HG03095 (cell line): ENCODE measurements around the gene MACROD2.
"Not testable (repeated sequence)": the region's sequence is repeated elsewhere in the genome, so short reads cannot be mapped to it uniquely, and the experiment has no call there.

Experiments used
- ATAC-seq: cut with Tn5 transposase; IDR thresholded peaks from one replicate; pipeline ENCODE4 v1.9.1; 2021; ENCODE audit warnings: moderate library complexity; ENCODE audit not compliant: unreplicated experiment

MACROD2 gene

DNA sequence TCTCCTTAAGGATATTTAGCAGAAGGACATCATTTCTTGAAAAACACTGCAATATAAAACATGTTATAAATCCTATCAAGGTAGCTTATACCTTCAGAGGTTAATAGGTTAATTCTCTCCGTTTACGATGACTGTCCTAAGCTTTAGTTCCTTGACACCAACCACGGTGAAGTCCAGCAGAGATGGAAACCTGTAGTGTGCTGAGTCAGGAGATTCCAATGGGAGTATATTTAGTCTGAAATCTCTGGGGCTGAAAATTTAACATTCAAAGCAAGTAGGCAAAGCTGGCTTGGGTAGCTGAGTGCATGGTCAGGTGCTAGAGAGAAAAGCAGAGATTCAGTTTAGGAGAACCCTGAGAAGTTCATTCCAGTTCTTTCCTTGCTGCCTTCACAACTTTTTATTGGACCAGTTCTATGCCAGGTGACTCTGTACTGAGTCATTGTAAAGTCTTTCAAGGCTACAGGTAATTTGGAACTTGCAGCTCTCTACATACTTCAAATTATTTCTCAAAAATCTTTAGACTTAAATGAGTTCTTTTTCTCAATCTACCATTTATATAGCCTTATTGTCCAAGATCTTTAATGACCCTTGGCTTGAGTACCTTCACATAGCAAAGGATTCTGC, 1351.5 kb downstream of the MACROD2 start:
- ATAC-seq: no peak

DNA sequence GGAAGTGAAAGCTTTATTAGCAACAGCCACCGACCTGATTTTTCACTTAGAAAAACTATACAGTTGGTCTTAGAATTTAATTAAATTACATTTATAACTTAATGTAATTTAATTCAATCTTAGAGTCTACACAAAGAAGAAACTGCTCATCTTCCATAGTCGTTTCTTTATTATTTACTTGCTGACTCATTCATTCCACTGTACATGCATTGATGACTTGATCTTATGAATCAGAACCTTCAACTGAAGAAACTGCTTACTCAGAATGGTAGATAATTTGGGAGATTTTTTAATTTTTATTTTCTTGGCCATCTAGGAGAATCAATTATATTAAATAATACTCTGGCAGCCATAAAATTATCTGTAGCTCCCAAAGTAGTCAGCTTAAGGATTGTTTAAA, 1363.7 kb downstream of the MACROD2 start:
- no peak for ATAC-seq

DNA sequence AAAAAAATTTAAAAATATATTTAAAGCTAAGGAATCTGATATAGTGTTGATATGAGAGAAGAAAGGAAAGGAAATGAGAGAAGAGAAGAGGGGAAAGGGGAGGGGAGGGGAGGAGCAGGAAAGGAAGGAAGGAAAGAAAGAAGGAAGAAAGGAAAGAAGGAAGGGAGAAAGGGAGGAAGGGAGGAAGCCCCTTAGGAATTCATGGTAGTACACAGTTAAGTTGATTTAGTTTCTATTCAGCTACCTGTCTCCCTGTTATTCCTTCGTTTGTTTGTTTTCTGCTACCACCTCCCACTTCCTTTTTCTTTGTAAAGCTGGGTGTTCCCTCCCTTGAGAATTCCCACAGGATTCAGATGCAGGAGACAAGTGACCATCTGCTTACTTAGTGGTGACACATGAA, 1367.5 kb downstream of the MACROD2 start:
- ATAC-seq: no peak

DNA sequence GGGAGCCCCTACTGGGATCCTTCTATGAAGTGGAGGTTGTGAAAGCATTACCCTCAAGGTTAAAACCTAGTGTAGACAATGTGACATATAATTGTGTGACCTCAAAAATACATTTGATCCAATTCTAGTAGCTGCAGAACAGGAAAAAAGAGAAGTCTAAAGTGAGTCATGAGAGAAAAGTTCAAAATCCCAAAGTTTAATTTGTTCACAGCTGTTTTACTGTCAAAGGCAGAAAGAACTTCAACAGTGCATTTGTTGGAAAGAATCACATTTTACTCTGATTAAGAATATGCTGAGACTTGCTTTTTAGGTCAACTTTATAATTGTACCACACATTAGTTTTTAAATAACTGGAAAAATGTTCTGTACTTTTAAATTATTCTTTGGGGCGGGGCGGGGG, 1369.5 kb downstream of the MACROD2 start:
- ATAC-seq: no peak

DNA sequence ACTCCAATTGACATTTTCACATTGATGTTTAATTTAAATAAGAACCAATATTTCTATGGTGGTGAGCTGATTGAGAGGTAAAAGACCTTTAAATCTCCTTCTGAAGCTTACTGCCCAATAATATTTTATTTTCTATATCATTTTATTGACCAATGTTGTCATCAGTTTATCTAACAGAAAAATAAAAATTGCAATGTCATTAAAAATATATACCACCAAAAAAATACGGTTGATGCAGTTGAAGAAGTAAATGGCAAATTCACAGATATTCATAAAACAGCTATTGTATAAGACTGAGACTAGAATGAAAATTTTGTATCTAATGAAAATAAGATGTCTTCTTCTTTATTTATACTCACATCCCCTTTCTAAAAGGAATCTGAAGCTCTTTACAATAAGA, 1375.1 kb downstream of the MACROD2 start:
- no peak for ATAC-seq

DNA sequence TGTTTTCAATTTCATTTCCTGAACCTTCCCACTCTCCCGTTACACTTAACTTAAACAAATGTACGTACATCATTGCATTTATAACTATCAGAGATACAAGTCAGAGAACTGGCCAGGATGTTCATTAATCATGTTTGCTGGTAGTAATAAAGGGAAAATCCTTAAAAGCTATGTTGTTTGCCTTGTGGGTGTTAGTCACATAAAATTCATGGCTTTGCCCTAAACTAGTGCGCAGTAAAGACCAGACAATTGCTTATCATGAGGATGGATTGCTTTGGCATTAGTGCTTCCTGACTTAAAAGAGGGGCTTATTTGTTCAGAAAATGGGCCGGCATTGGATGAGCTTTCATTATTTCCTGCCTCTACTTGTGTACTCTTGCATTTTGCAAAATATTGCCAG, 1379.4 kb downstream of the MACROD2 start:
- ATAC-seq: no peak

DNA sequence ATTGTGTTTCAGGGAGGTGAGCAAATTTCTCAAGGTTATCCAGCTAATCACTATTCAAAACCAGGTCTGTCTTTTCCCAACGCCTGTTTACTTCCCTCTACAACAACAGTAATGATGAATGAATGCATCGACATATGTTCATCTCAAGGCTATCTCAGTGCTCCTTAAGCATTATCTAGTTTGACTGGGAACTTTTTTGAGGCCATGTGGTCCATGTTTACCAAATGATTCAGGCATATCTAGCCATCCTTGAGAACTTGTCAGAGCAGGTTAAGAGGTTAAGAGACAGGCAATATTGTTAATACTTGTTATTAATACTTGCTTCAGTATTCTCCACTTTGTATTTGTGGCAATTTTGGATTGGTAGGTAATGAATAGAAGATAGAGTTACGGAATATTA, 1380.5 kb downstream of the MACROD2 start:
- ATAC-seq: no peak

DNA sequence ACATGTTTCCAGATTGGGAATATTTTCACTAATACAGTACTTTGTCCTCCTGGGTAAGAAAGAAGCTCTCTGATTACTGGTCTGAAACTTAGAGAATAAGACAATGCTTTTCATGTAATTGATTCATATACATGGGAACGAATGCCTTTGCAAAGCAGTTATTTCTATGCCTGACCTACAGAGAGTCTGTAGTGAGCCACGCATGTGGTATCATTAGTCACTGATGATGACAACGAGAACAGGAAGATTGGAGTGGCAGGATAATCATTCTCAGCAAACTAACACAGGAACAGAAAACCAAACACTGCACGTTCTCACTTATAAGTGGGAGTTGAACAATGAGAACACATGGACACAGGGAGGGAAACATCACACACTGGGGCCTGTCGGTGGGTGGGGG, 1382.3 kb downstream of the MACROD2 start:
- not testable (repeated sequence) for ATAC-seq

DNA sequence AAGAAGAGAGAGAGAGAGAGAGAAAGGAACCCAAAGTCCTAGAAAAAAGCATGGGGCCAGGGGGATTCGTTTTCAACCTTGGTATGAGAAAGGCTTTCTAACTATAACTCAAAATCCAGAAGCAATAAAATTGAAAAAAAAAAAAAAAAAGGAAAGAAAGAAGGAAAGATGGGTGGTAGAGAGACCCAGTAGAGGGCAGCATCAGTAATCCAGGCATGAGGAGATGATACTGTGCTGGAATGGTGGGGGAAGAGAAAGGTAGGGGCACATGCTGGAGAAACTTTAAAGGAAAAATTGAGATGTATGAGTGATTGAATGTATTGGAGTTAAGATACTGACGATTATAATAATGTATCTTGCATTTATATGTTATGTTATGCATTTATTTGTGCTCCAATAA, 1382.8 kb downstream of the MACROD2 start:
- no peak for ATAC-seq

DNA sequence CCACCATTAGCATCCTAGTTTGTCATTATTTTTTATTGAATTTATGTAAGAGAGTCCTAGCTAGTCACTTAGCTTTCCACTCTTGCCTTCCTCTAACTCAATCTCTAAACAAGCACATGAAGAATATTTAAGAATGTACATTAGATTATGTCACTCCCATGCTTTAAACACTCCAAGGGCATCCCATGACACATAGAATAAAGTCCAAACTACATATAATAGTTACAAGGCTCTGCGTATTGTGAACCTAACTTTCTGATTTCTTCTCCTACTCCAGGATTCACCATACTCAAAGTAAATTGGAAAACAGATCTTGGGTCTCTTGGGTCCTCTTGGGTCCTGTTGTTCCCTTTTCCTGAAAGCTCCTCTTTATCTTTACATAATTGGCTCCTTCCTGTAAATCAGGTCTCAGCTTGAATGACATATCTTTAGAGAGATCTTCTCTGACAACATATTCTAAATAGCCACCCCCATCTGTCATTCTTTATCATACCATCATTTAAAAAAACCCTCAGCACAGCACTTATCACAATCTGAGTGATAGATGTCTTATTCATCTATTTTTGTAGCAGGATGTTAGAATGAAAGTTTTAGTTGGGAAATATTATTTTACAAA, 1384.5 kb downstream of the MACROD2 start:
- ATAC-seq: no peak

DNA sequence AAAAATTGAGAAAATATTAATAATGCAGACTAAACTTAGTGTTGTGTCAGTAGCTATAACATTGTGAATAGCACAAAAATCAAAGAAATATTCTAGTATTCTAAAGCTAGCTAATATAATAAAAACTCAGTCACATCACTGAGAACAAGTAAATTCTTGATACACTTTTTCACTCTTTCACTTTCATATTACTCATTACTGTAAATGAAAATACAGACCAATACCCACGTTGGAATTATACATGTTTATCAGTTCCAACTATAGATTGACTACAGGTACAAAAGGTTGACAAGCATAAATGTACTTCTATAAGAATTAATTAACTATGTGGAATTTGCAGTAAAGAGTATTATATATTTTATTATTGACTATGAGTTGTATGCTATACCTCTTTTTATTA, 1385.5 kb downstream of the MACROD2 start:
- ATAC-seq: no peak

DNA sequence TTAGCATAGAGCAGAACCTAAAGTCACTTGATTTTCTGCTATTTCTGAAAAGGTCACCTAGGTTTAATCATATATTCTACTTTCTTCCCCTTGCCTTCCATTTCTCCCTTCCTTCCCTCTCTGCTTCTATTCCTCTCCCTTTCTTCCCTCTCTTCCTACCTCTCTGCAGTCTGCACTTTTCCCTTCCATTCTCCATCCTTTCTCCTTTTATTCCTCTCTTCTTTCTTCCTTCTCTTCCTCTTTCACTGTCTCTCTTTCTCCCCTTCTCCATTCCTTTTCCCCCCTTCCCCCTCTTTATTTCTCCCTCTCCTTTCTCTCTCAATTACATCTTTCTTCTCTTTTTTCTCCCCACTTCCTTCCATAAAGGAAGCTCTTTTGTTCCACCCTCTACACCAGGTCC, 1391.9 kb downstream of the MACROD2 start:
- ATAC-seq: no peak

DNA sequence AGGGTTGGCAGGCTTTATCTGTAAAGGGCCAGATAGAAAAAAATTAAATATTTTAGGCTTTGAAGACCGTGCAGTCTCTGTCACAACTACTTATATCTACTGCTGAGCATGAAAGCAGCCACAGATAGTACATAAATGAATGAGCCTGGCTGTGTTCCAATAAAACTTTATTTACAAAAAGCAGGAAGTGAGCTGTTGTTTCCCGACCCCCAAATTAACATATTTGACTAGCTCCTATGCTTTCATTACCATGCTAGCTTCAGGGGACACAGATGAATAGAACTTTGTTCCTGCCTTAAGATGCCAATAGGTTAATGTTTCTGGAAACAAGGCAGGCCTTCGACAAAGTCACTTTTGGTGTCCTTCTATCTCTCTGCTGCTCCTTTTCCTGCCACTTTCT, 1400.1 kb downstream of the MACROD2 start:
- no peak for ATAC-seq

DNA sequence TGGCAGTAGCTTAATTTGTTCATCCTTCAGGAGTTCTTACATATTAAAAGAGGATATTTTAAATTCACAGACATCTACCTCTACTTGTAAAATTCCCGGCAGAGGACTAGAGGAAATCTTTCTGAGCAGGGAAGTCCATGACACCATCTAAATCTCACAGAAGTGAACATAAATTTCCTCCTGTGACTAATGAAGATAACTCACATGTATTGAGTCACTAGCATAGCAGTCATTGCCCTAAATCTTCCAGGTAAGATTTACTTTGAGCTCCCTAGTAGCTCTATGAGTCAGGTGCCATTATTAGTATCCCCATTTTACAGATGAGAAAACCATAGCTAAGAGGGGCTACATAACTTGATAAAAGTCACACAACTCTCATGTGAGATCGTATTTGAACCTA, 1400.7 kb downstream of the MACROD2 start:
- ATAC-seq: no peak

DNA sequence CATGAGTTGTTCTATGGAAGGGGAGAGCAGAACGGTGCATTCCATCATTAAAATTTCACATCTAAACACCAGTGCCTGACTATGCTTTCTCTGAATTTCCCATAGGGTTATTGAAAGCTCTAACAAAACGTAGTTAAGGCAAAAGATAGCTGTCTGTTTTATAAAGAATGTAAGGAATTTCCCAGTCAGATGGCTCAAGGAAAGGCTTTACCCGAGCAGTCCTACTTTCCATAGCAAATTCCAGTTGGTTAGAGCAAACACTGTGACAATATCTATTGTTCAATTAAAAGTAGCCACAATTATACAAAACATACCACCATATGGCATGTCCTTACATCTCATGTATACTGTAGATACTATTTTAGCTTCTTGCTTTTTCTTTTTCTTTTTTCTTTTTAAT, 1401.6 kb downstream of the MACROD2 start:
- ATAC-seq: no peak

DNA sequence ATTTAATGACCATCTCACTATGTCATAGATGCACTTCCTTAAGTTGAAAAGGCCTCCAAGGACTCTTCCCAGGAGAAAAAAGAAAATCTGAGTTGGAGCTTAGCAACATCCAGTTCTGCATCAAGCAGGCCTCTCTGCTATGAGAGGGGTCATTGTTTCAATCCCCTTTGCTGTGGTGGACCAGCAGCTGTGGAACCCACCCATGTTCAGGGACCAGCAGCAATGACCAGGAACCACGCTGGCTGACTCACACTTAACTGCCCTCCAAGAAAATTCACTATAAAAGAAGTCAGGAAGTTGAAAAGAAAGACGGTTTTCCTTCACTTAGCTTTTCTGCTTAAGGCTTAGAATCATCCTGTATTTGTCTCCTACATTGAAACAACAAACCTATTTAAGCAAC, 1404.5 kb downstream of the MACROD2 start:
- ATAC-seq: no peak

DNA sequence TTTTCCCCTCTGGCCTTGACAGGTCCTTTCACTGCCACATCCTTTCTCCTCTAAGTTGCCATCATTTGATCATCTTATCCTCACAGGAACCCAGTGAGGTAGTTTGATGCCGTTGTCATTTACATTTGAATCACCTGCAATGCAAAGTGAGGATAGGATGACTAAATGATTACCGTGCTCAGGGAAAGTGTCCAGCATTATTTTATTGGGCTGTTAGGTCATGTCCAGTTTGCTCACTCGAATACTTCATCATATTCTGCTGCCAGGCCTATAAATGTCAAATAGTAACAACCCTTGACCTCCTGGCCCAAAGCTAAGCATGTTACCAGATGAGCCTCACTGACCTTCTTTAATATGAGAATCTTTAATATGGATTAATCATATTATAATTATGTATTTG, 1410.8 kb downstream of the MACROD2 start:
- ATAC-seq: no peak

DNA sequence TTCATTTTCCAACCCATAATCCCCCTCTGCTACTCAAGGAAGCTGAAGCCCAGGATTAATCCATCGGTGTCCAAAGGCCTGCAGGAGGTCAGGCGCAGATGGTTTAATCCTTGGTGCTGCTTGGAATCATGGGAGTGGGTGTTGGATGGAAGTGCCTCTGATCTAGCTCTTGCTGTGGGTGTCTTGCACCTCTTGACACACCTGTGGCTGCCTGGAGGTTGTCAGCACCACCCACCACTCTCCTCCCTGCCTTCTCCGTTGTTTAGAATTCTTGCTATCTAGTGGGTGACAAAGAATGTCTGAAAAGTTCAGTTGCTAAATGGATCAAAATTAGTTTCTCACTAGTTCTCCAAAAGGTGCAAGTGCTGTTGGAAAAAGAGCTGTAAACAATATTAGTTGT, 1416.5 kb downstream of the MACROD2 start:
- no peak for ATAC-seq

DNA sequence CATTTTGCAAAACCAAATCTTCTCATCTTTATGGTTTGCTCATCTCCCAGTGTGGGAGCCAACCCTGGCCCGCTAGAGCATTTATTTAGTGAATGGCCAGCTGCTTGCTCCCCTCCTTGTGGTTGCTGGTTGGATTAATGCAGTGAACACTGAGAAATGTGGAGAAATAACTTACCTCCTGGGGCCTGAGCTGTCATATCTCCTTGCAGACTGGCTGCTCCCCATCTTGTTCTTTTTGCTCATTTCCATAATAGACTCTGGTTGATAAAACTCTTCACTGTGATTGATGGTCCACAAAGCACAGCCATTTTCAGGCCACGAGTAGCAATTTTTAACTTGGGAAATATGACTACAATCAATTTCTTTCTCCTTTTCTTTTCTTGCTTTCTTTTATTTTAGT, 1420.6 kb downstream of the MACROD2 start:
- ATAC-seq: no peak

DNA sequence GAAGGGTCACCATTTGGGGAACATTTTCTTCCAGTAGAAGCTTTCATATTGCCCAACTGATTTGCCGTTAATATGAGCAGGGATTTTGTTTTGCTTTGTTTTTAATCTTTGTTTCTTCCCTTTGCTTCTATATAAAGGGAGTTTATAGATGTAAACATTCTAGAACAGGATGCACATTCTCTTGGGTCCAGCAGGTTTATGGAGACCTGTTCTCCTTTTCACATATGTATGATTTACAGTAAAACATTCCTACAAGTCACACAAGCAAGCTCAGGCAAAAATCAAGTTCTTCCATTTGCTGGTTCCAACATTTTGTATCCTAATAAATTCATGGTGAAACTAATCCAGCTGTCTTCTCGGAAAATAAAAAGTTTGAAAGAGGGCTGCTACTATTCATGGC, 1424.5 kb downstream of the MACROD2 start:
- no peak for ATAC-seq

DNA sequence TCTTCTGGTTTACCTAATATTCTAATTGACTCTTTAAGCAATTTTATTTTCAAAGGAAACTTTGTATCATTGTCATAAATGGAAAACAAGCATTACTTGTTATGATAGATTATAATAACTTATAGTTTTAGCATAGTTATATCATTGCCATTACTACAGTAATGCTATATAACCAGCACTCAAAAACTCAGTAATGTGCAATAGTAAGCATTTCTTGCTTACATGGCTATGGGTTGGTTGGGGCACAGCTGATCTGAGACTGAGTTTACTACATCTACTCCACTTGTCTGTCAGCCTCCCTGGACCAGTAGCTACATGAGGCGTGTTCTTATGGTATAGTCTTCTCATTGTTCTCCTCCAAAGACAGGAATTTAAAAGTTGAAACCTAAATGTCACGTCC, 1427.7 kb downstream of the MACROD2 start:
- no peak for ATAC-seq

DNA sequence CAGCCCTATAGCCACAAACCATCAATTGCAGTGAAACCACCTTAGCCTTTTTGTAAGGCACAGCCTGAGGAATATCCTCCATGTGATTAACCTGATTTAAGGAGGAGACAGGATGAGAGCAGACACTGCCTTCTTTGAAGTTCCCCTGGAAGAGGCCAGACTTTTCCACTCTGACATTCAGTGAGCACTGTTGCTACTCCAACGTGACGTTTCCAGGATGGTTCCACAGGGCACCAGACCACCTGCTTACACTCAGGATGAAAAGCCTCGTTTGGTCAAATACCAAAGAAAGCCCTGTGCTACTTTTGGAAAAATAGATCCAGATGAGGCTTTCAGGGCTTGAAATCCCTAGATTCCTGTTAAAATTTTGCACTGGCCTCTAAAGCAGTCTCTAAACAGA, 1444.2 kb downstream of the MACROD2 start:
- ATAC-seq: no peak
